ENCODE results near the gene PROK1.

GRCh38 chr1:110481968-110482623 is 31.1 kb downstream of the PROK1 start:
- TF ChIP-seq, protein P1, sequence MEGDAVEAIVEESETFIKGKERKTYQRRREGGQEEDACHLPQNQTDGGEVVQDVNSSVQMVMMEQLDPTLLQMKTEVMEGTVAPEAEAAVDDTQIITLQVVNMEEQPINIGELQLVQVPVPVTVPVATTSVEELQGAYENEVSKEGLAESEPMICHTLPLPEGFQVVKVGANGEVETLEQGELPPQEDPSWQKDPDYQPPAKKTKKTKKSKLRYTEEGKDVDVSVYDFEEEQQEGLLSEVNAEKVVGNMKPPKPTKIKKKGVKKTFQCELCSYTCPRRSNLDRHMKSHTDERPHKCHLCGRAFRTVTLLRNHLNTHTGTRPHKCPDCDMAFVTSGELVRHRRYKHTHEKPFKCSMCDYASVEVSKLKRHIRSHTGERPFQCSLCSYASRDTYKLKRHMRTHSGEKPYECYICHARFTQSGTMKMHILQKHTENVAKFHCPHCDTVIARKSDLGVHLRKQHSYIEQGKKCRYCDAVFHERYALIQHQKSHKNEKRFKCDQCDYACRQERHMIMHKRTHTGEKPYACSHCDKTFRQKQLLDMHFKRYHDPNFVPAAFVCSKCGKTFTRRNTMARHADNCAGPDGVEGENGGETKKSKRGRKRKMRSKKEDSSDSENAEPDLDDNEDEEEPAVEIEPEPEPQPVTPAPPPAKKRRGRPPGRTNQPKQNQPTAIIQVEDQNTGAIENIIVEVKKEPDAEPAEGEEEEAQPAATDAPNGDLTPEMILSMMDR (IDR thresholded peaks at IDR 0.05), result no peak
- no peak for TF ChIP-seq POLR2A (IDR thresholded peaks at IDR 0.05)
